GM18870 (cell line): ENCODE measurements around the gene STBD1.
A peak's percentile ranks its signal among the peaks of the same experiment; 100 is the strongest.
"Not testable (repeated sequence)": the region's sequence is repeated elsewhere in the genome, so short reads cannot be mapped to it uniquely, and the experiment has no call there.

Experiments
- ATAC-seq: cut with Tn5 transposase; IDR thresholded peaks from one replicate; pipeline ENCODE4 v1.9.1; 2021; ENCODE audit warnings: moderate library complexity; ENCODE audit not compliant: unreplicated experiment

Gene STBD1

GRCh38 chr4:76282941-76283689 is 23.4 kb upstream of the STBD1 start:
- no peak for ATAC-seq

GRCh38 chr4:76283900-76284299 is 22.6 kb upstream of the STBD1 start:
- ATAC-seq = no peak

GRCh38 chr4:76287811-76288210 is 18.7 kb upstream of the STBD1 start:
- not testable (repeated sequence) for ATAC-seq

- no peak for ATAC-seq
Observed at GRCh38 chr4:76292730-76293129, 13.8 kb upstream of the STBD1 start.

GRCh38 chr4:76293772-76294171 is 12.8 kb upstream of the STBD1 start:
- no peak for ATAC-seq

GRCh38 chr4:76296286-76296820 is 10.2 kb upstream of the STBD1 start:
- ATAC-seq = no peak

GRCh38 chr4:76298227-76298626 is 8.3 kb upstream of the STBD1 start:
- no peak for ATAC-seq

- ATAC-seq = no peak
Observed at GRCh38 chr4:76300012-76300411, 6.5 kb upstream of the STBD1 start.

GRCh38 chr4:76301068-76301774 is 5.3 kb upstream of the STBD1 start:
- peak; percentile 99 for ATAC-seq

GRCh38 chr4:76301775-76302162 is 4.8 kb upstream of the STBD1 start:
- ATAC-seq = no peak

GRCh38 chr4:76302826-76303438 is 3.6 kb upstream of the STBD1 start:
- ATAC-seq = no peak

GRCh38 chr4:76305033-76305687 is 1.4 kb upstream of the STBD1 start:
- no peak for ATAC-seq

- ATAC-seq = no peak
Observed at GRCh38 chr4:76306882-76307659, 538 bp downstream of the STBD1 start.

GRCh38 chr4:76307660-76308014 is 1.1 kb downstream of the STBD1 start:
- no peak for ATAC-seq

GRCh38 chr4:76308548-76308947 is 2.0 kb downstream of the STBD1 start:
- no peak for ATAC-seq

- no peak for ATAC-seq
Observed at GRCh38 chr4:76309939-76310550, 3.5 kb downstream of the STBD1 start.

GRCh38 chr4:76310683-76311082 is 4.2 kb downstream of the STBD1 start:
- ATAC-seq = no peak

GRCh38 chr4:76311896-76312331 is 5.4 kb downstream of the STBD1 start:
- ATAC-seq = no peak

- ATAC-seq = no peak
Observed at GRCh38 chr4:76312457-76312856, 5.9 kb downstream of the STBD1 start.

- no peak for ATAC-seq
Observed at GRCh38 chr4:76313547-76313946, 7.0 kb downstream of the STBD1 start.
